ENCODE data around the gene RAPGEF4.

RAPGEF4 gene

DNA sequence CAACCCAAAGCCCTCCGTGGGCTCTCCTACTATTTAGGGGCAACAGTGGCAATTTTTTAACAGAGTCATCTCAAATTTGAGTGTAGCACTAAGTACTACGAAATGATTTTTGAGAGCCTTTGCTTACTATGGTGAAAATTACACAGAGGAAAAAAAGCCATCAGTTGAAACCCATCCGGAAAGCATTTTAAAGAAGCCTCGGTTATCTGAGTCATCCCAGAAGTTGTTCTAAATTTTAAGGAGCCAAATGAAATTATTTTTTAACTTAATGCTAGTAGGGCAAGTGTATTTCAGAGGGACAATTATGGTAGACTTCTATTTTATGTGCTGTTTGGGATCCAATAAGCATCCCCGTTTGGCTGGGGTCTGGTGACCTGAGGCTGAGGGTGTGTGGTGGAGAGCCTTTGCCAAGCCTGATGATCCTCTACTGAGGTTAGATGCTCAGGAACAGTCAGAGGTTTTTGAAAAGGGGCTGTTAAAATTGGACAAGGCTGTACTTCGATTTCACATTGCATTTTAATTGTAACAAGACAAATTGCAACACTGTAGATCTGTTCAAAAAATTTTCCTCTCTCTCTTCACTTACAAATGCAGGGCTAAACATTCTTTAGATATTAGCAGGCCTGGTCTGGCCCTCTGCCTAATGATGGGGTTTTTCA lies 47.0 kb downstream of the RAPGEF4 start:
- H2AK5ac ChIP-seq (ENCODE audit: low read length): no peak overlapping the region
- no peak overlapping the region for H2BK120ac ChIP-seq (ENCODE audit: insufficient read depth, low read length, poor library complexity)
- H3K4ac ChIP-seq (ENCODE audit: low read depth, low read length): no peak overlapping the region
- peaks cover 2% of the 10 kb centered on the region for H3K9me3 ChIP-seq (ENCODE audit: insufficient read depth, low read depth, low read length)
- H2BK5ac ChIP-seq (ENCODE audit: low read depth, low read length, poor library complexity): peak overlapping the region; percentile 37
- no peak overlapping the region for H2BK12ac ChIP-seq (ENCODE audit: low read length)
- H3K18ac ChIP-seq (ENCODE audit: low read length): no peak overlapping the region
- H3K79me1 ChIP-seq (ENCODE audit: low read length): peaks cover 2% of the 10 kb centered on the region
- H4K91ac ChIP-seq (ENCODE audit: low read depth, low read length): no peak overlapping the region
- no peaks in the 10 kb centered on the region for H3K36me3 ChIP-seq (ENCODE audit: control insufficient read depth in 1 of 2, insufficient read depth in 2 of 2, low read length in 2 of 2)
- H3K9ac ChIP-seq (ENCODE audit: low read length): no peak overlapping the region
- no peak overlapping the region for H3K23ac ChIP-seq (ENCODE audit: low read length)
- no peak overlapping the region for H3K27ac ChIP-seq (ENCODE audit: low read depth, low read length)
- H3K4me3 ChIP-seq (ENCODE audit: low read depth, low read length): no peak overlapping the region
- no peak overlapping the region for H2AFZ ChIP-seq (ENCODE audit: insufficient read depth, low read length, poor library complexity)
- no CpG with 5 or more reads among the region's 6 CpGs for WGBS (ENCODE audit: extremely low coverage, insufficient coverage, insufficient read length)
- no peaks in the 10 kb centered on the region for H3K79me2 ChIP-seq (ENCODE audit: control insufficient read depth, insufficient read depth, low read length, poor library complexity)
- H4K12ac ChIP-seq (ENCODE audit: low read depth, low read length): no peak overlapping the region
- H3K4me1 ChIP-seq (ENCODE audit: control insufficient read depth in 1 of 2, insufficient read depth in 2 of 2, low read length in 2 of 2): peaks cover 4 to 9% of the 10 kb centered on the region in 2 experiments
- H3K4me2 ChIP-seq (ENCODE audit: low read length): peak overlapping the region; percentile 35
- H4K8ac ChIP-seq (ENCODE audit: low read depth, low read length): no peak overlapping the region
- H3K14ac ChIP-seq (ENCODE audit: low read length): no peak overlapping the region
- DNase-seq: no peak
- peaks cover 8% of the 10 kb centered on the region for H3K27me3 ChIP-seq (ENCODE audit: insufficient read depth, low read length)

DNA sequence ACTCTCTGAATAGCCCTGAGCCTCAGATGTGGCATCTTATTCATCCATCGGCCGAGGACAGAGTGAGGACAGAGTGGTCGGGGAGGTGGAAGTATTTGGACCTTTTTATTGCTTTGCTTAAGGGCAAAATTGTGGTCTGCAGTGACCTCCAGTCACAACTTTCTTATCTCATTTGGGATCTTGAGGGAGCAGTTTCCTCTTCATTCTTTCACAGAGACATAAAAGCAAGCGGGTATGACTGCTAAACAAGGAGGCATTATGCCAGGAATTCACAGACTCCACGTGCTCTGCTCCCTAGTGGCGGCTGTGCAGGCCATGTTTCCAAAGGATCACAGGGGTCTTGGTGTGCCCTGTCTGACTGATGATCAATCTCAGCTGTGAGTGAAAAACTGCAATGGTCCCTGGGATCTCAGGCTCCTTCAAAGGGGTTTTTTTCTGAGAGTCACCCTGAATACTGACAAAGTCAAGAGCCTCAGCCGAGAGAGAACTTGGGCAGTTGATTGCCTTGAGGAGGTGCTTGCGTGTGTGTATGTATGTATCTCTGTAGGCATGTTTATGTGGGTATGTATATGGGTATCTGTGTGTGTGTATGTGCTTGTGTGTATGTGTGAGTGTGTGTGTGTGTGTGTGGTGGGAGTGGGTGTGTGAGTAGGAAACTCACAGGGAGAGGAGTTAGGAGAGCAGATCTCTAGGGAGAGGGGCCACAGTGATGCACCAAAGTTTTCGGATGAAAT lies 47.7 kb downstream of the RAPGEF4 start:
- Histone ChIP-seq H4K12ac (ENCODE audit: low read depth, low read length) (no peak overlapping the region), H3K4me3 (ENCODE audit: low read depth, low read length) (no peak overlapping the region), H3K9me3 (ENCODE audit: insufficient read depth, low read depth, low read length) (peaks cover 2% of the 10 kb centered on the region), H4K8ac (ENCODE audit: low read depth, low read length) (no peak overlapping the region), H2AFZ (ENCODE audit: insufficient read depth, low read length, poor library complexity) (no peak overlapping the region), H3K23ac (ENCODE audit: low read length) (no peak overlapping the region), H4K91ac (ENCODE audit: low read depth, low read length) (no peak overlapping the region), H3K79me1 (ENCODE audit: low read length) (peaks cover 2% of the 10 kb centered on the region), H3K9ac (ENCODE audit: low read length) (no peak overlapping the region), H3K18ac (ENCODE audit: low read length) (no peak overlapping the region), H3K27me3 (ENCODE audit: insufficient read depth, low read length) (peaks cover 8% of the 10 kb centered on the region), H3K36me3 (ENCODE audit: control insufficient read depth in 1 of 2, insufficient read depth in 2 of 2, low read length in 2 of 2) (no peaks in the 10 kb centered on the region), H3K14ac (ENCODE audit: low read length) (no peak overlapping the region), H2BK5ac (ENCODE audit: low read depth, low read length, poor library complexity) (no peak overlapping the region), H2BK12ac (ENCODE audit: low read length) (peak overlapping the region; percentile 16), H3K27ac (ENCODE audit: low read depth, low read length) (no peak overlapping the region), H3K79me2 (ENCODE audit: control insufficient read depth, insufficient read depth, low read length, poor library complexity) (no peaks in the 10 kb centered on the region), H2AK5ac (ENCODE audit: low read length) (no peak overlapping the region), H3K4me1 (ENCODE audit: control insufficient read depth in 1 of 2, insufficient read depth in 2 of 2, low read length in 2 of 2) (peaks cover 4 to 9% of the 10 kb centered on the region in 2 experiments), H2BK120ac (ENCODE audit: insufficient read depth, low read length, poor library complexity) (no peak overlapping the region), H3K4ac (ENCODE audit: low read depth, low read length) (no peak overlapping the region), H3K4me2 (ENCODE audit: low read length) (peak overlapping the region; percentile 36)
- peak; percentile 59 to 68 for DNase-seq
- no CpG with 5 or more reads among the region's 9 CpGs for WGBS (ENCODE audit: extremely low coverage, insufficient coverage, insufficient read length)

DNA sequence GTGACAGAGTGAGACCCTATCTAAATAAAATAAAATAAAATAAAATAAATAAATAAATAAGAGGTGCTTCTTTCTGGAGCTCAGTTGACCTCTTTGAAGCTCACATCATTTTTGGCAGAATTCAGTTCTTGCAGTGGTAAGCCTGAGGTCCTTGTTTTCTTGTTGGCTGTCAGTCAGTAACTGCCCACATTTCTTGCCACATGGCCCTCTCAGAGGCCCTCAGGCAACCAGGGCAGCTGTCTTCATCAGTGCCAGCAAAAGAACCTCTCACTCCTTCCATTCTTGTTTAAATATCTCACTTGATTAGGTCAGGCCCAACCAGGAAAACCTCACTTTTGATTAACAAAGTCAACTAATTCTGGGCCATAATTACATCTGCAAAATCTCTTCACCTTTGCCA lies 53.2 kb downstream of the RAPGEF4 start:
- Histone ChIP-seq H3K14ac (ENCODE audit: low read length) (no peak overlapping the region), H3K9me3 (ENCODE audit: insufficient read depth, low read depth, low read length) (no peaks in the 10 kb centered on the region), H3K9ac (ENCODE audit: low read length) (no peak overlapping the region), H2BK5ac (ENCODE audit: low read depth, low read length, poor library complexity) (no peak overlapping the region), H3K4me3 (ENCODE audit: low read depth, low read length) (no peak overlapping the region), H4K91ac (ENCODE audit: low read depth, low read length) (no peak overlapping the region), H2BK120ac (ENCODE audit: insufficient read depth, low read length, poor library complexity) (no peak overlapping the region), H3K27me3 (ENCODE audit: insufficient read depth, low read length) (peaks cover 2% of the 10 kb centered on the region), H2AK5ac (ENCODE audit: low read length) (no peak overlapping the region), H3K79me2 (ENCODE audit: control insufficient read depth, insufficient read depth, low read length, poor library complexity) (no peaks in the 10 kb centered on the region), H4K8ac (ENCODE audit: low read depth, low read length) (no peak overlapping the region), H2BK12ac (ENCODE audit: low read length) (no peak overlapping the region), H3K4ac (ENCODE audit: low read depth, low read length) (no peak overlapping the region), H4K12ac (ENCODE audit: low read depth, low read length) (no peak overlapping the region), H3K18ac (ENCODE audit: low read length) (no peak overlapping the region), H2AFZ (ENCODE audit: insufficient read depth, low read length, poor library complexity) (no peak overlapping the region), H3K4me1 (ENCODE audit: control insufficient read depth in 1 of 2, insufficient read depth in 2 of 2, low read length in 2 of 2) (no peaks in the 10 kb centered on the region), H3K27ac (ENCODE audit: low read depth, low read length) (no peak overlapping the region), H3K79me1 (ENCODE audit: low read length) (no peaks in the 10 kb centered on the region), H3K4me2 (ENCODE audit: low read length) (no peak overlapping the region), H3K36me3 (ENCODE audit: control insufficient read depth in 1 of 2, insufficient read depth in 2 of 2, low read length in 2 of 2) (no peaks in the 10 kb centered on the region), H3K23ac (ENCODE audit: low read length) (no peak overlapping the region)
- DNase-seq: no peak

DNA sequence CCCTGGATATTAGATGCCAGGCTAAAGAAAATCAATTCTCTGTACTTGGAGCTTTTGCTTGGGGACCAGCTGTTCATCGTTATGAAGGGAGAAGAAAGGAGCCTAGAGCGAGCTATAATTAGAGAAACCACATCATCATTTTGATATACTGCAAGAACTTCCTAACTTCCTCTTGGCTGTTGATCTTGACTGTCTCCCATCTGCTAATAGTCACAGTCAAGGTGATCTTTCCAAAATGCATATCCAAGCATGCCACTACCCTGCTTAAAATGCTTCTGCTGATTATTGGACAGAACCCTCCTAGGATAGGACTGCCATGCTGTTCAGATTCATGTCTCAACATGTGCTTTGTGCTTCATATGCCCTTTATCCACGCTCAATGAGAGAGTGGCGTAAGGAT lies 54.8 kb downstream of the RAPGEF4 start:
- no peak overlapping the region for H3K4ac ChIP-seq (ENCODE audit: low read depth, low read length)

More for the DNA sequence above, 54.8 kb downstream of the RAPGEF4 start:
- no peaks in the 10 kb centered on the region for H3K4me1 ChIP-seq (ENCODE audit: control insufficient read depth in 1 of 2, insufficient read depth in 2 of 2, low read length in 2 of 2)
- H3K14ac ChIP-seq (ENCODE audit: low read length): no peak overlapping the region
- no peaks in the 10 kb centered on the region for H3K36me3 ChIP-seq (ENCODE audit: control insufficient read depth in 1 of 2, insufficient read depth in 2 of 2, low read length in 2 of 2)
- no peak overlapping the region for H2AFZ ChIP-seq (ENCODE audit: insufficient read depth, low read length, poor library complexity)
- DNase-seq: no peak
- H3K79me2 ChIP-seq (ENCODE audit: control insufficient read depth, insufficient read depth, low read length, poor library complexity): no peaks in the 10 kb centered on the region
- H3K27me3 ChIP-seq (ENCODE audit: insufficient read depth, low read length): peaks cover 2% of the 10 kb centered on the region
- H3K27ac ChIP-seq (ENCODE audit: low read depth, low read length): no peak overlapping the region
- H2BK120ac ChIP-seq (ENCODE audit: insufficient read depth, low read length, poor library complexity): no peak overlapping the region
- H3K9me3 ChIP-seq (ENCODE audit: insufficient read depth, low read depth, low read length): no peaks in the 10 kb centered on the region
- H3K23ac ChIP-seq (ENCODE audit: low read length): no peak overlapping the region
- no peaks in the 10 kb centered on the region for H3K79me1 ChIP-seq (ENCODE audit: low read length)
- H3K9ac ChIP-seq (ENCODE audit: low read length): no peak overlapping the region
- no peak overlapping the region for H3K4me3 ChIP-seq (ENCODE audit: low read depth, low read length)
- no peak overlapping the region for H2AK5ac ChIP-seq (ENCODE audit: low read length)
- no peak overlapping the region for H3K4me2 ChIP-seq (ENCODE audit: low read length)
- H4K8ac ChIP-seq (ENCODE audit: low read depth, low read length): no peak overlapping the region
- no peak overlapping the region for H2BK5ac ChIP-seq (ENCODE audit: low read depth, low read length, poor library complexity)
- H4K91ac ChIP-seq (ENCODE audit: low read depth, low read length): no peak overlapping the region
- no peak overlapping the region for H2BK12ac ChIP-seq (ENCODE audit: low read length)
- no peak overlapping the region for H4K12ac ChIP-seq (ENCODE audit: low read depth, low read length)
- no CpG with 5 or more reads among the region's 4 CpGs for WGBS (ENCODE audit: extremely low coverage, insufficient coverage, insufficient read length)
- H3K18ac ChIP-seq (ENCODE audit: low read length): no peak overlapping the region

Measured in trophoblast cell (in vitro differentiated cells and primary cell).